HG03342 (cell line): ENCODE results near the gene C9orf43.
"Not testable (repeated sequence)": the region's sequence is repeated elsewhere in the genome, so short reads cannot be mapped to it uniquely, and the experiment has no call there.

Experiments used
- ATAC-seq: cut with Tn5 transposase; IDR thresholded peaks from one replicate; pipeline ENCODE4 v1.9.1; 2021; ENCODE audit warnings: mild to moderate bottlenecking, moderate library complexity; ENCODE audit not compliant: unreplicated experiment

The C9orf43 gene

DNA sequence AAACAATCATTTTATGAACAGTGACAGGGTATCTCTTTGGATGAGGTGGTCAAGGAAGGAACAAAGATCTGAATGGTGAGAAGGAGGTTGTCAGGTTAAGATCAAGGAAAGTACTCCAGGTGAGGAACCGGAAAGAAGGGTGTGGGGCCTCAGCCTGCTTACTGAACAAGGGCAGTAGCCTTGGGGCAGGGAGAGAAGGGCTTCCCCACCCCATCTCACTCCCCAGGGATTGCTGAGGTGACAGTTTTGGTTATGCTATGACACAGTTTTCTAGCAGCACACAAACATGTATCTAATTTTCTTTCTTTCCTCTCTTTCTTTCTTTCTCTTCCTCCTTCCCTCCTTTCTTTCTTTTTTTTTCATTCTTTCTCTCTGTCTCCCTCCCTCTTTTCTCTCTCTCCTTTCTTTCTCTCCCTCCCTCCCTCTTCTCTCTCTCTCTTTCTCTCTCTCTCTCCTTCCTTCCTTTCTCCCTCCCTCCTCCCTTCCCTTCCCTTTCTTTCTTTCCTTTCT is 29.6 kb upstream of the C9orf43 start:
- ATAC-seq = peak; percentile 74

DNA sequence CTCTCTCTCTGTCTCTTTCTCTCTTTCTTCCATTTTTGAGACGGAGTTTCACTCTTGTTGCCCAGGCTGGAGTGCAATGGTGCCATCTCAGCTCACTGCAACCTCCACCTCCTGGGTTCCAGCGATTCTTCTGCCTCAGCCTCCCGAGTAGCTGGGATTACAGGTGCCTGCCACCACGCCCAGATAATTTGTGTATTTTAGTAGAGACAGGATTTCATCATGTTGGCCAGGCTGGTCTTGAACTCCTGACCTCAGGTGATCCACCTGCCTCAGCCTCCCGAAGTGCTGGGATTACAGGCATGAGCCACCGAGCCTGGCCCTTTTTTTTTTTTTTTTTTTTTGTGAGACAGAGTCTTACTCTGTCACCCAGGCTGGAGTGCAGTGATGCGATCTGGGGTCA is 29.1 kb upstream of the C9orf43 start:
- not testable (repeated sequence) for ATAC-seq

DNA sequence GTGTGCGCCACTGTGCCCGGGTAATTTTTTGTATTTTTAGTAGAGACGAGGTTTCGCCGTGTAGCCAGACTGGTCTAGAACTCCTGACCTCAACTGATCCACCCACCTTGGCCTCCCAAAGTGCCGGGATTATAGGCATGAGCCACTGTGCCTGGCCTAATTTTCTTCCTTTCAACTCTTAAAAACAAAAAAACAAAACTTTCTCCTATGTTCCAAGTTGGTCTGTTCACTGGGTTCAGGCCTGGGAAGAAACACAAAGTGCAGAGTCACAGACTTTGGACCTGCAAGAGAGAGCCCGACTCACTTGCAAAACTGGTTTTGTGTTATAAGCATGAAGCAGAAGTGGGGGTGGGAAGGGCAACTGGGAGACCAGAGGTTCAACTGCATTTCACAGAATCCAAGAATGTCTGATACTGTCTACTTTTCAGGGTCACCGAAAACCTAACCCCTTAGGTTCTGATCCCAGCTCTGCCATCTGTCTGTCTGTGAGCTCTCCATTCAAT is 28.6 kb upstream of the C9orf43 start:
- ATAC-seq = no peak

DNA sequence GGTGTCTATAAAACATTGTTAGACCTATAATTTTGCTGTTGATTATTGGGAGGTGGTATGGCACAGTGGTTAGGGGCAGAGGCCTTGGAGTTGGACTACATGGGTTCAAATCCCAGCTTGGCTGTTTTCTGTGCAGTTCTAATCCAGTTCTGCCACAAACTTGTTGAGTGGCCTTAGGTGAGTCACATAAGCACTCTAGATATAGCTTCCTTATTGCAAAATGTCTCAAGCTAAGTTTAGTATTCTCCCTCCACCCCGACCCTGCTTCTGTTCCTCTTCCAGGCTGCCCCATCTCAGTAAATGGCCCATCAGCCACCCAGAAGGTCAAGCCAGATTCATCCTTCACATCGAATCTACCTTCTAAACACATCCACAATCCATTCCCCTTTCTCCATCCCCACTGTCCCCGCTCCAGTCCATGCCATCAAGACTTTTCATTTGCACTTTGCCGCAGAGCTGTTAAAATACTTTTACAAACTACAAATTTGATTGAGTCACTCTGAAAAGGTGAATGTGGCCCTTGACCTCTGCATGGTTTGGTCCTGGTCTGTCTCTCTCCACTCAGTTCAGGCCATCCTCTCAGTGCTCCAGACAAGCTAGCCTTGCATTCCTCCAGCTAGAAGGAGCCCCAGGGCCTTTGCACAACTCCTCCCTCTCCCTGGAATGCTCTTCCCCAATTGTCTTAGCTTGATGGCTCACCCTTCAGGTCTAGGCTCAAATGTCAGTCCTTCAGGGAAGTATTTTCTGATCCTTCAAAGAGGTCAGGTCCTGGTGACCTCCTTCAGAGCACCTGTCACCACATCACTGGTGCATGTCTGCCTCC is 23.8 kb upstream of the C9orf43 start:
- ATAC-seq = no peak

DNA sequence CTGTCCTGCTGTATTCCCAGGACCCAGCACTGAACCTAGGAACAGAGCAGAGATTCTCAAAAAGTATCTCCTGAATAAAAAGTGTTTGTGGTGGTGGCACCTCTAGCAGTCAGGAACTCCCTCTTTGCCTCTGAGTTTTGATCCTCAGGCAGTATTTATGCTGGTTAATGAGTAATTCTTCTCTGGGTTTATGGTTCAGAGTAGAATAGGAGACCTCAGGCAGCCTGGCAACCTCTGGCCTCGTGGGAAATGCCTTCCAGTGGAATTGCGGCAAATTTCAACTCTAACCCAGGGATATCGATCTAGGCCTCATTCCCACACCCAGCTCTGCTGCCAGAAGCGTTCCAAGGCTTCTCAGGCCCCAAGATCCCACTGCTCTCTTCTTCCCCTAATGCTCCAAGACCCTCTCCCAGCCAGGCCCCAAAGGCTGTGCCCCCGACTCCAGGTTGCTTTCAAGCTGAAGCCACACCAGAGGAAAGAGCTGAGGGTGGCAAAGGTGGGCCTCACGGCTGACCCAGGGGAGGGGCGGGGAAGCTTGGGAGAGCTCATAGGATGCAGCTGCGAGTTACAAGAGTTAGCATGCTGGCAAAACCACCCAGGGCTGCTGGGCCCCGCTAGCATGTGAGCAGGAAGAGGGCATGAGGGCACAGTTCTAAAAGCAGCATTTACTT is 22.9 kb upstream of the C9orf43 start:
- ATAC-seq = no peak

DNA sequence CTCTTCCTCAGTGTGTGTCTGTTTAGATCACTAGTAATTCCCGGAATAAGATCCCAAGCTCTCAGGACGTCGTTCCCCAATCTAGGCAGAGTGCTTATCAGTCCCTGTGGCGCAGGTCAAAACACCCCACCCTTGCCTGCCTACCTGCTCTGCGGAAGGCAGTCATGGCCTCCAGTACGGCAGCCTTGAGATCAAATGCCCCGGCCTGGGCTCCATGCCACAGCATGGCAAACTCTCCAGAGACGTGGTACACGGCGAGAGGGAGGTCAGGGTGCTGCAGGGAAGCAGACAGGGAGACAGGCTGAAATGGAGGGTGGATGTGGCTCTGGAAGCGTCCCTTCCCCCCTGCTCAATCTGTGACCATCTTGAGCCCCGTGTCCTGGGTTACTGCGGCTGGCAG is 21.7 kb upstream of the C9orf43 start:
- no peak for ATAC-seq

DNA sequence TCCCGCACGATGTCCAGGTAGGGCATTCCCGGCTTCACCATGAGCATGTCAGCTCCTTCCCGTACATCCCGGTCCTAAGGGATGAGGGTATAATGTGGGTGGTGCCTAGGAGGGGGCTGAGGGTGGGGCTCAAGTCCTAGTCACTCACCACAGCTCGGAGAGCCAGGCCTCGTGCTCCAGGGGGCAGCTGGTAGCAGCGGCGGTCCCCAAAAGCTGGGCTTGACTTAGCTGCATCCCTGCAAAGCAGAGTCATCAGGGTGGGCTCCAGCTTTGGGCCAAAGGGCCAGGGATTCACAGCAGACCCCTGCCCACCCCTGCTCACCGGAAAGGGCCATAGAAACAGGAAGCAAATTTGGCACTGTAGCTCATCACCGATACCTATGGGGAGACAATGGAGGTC is 21.1 kb upstream of the C9orf43 start:
- no peak for ATAC-seq

DNA sequence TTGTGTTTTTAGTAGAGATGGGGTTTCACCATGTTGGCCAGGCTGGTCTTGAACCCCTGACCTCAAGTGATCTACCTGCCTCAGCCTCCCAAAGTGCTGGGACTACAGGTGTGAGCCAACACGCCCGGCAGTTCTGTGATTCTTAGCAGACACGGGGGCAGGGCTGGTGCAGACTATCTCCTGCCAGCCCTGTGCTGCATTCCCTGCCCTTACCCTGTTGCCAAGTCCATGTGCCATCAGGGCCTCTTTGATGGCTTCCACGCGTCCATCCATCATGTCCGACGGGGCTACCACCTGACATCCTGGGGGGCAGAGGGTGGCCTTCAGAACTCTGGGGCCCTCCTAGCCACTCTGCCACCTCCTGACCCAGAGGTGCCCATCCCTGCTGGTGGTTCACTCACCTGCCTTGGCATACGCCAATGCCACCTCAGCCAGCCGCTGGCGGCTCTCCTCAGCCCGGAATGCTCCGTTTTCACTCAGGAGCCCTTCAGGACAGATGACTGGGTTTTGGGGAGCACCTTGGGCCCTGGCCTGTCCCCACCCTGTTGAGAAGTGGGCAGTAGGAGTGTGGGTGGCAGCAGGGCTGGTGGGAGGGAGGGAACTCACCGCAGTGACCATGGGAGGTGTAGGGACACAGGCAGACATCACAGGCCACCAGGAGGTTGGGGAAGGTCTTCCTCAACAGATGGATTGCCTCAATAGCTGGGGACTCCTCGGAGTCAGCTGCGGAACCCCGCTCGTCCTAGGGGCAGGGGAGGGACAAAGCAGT is 20.2 kb upstream of the C9orf43 start:
- ATAC-seq = no peak

DNA sequence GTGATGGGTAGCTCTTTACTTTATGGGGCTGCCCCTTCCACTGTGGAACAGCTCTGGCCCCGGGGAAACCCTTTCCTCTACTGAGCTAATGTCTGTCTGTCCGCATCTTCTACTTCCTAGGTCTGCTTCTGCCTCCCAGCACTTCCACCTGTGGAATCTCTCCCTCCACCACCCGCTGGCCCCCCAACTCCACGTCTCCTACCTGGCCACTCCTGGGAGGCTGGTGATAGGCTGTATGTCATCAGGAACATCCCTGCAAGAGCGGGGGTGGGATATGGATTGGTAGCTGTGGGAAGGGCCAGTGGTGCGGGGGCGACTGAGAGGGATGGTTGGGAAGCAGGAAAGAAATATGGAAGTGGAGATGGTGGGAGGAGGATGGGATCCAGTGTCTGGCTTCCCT is 18.6 kb upstream of the C9orf43 start:
- no peak for ATAC-seq

DNA sequence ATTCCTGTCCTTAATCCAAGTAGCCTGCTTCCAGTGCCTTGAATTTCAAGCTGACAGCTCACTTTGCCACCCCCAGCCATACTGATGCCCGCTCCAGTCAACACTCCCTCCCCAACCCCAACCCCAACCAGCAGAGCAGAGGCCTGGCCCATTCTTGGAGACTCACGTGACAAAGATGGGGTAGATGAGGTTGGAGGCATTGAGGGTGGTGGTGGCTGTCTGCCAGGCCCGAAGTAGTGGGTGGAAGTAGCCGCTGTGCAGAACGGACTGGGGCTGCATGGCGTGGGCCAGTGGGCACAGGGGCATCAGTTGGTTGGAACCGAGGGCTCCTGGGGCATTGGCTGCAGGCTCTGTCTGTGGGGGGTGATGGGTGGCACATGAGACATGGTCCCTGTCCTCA is 17.3 kb upstream of the C9orf43 start:
- ATAC-seq = no peak

DNA sequence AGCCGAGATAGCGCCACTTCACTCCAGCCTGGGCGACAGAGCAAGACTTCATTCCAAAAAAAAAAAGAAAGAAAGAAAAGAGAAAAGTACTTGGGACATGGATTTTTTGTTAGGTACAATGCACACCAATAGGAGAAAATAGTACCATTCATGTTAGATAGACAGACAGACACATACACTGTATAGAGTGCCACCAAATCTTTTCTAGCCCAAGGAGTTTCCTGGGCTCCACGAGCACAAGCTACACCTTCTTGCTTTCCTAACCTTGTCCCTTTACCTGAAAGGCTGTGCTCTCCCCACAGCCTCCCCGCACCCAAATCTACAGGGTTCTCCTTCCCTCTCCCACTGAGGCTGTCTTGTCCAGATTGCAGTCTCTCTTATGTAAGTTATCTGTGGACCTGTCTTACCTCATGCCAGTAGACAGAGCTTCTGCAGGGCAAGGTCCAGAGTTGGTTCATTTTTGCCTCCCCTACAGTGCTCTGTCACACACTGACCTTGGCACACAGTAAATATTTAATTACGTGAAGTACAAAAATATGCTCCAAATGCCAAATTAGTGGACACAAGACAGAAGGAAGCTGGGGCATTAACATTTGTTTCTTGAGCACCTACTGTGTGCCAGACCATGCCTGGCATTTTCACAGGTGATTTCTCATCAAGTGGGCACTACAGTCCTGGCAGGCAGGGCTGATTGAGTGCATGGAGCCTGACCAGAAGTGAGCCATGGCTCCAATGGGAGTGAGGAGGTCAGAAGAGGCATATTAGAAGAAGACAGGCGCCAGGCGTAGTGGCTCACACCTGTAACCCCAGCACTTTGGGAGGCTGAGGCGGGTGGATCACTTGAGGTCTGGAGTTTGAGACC is 15.3 kb upstream of the C9orf43 start:
- ATAC-seq = no peak

DNA sequence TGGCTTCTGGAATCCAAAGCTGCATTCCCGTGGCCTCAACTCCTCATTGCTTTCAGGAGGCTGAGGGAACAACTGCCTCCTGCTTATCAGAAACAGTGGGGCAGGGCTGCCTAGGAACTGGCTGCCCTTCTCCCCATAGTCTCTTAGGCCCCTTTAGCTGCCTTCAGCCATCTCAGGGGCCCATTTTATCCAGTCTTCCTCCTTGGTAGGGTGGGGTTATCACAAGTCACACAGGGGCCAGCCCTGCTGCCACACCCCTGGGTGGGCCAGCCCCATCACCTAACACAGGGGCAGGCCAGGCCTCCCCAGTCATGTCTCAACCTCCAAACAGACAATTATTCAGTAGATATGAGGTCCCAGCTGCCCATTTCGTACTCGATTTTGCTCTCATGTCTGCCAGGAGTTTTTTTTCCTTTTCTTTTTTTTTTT is 13.3 kb upstream of the C9orf43 start:
- no peak for ATAC-seq

DNA sequence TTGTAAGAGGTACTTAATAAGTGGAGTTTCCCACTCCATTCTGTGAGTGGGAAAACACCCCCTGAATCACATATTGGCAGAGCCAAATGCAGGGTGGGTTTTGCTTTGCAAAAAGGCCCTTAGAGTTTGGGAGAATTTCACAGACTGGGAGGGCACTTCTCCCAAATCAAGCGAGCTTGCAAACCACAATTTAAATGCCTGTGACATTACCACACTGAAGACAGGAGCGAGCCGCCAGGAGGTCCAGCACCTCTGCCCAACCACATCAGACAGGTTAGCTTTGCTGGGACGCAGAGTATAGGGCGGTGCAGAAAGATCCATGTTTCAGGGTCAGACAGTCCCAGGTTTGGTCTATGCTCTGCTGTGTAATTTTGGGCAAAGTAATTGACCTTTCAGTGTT is 11.8 kb upstream of the C9orf43 start:
- ATAC-seq = no peak

DNA sequence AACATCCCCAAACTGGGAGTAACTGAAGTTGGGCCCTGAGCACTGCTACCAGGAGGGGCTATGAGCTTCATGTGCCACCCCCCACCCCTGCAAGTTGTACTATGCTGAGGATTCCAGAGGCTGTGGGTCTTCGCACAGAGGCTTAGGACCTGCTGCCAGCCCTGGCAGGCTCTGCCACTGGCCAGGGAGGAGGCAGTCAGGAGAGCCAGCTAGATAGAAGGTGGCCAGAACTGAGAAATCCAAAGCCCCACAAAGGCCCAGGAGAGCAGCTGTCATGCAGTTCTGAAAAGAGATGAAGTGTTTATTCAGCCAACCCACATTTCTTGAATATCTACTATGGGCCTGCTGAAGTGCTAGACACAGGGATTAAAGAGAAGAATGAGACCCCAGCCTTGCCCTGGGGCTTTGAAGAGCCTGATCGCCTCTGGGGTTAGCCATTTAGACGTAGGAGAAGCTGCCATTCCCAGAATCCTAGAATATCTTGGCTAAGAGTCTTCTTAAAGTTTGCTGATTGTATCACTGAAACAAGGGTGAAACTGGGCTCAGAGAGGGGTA is 10.8 kb upstream of the C9orf43 start:
- no peak for ATAC-seq

DNA sequence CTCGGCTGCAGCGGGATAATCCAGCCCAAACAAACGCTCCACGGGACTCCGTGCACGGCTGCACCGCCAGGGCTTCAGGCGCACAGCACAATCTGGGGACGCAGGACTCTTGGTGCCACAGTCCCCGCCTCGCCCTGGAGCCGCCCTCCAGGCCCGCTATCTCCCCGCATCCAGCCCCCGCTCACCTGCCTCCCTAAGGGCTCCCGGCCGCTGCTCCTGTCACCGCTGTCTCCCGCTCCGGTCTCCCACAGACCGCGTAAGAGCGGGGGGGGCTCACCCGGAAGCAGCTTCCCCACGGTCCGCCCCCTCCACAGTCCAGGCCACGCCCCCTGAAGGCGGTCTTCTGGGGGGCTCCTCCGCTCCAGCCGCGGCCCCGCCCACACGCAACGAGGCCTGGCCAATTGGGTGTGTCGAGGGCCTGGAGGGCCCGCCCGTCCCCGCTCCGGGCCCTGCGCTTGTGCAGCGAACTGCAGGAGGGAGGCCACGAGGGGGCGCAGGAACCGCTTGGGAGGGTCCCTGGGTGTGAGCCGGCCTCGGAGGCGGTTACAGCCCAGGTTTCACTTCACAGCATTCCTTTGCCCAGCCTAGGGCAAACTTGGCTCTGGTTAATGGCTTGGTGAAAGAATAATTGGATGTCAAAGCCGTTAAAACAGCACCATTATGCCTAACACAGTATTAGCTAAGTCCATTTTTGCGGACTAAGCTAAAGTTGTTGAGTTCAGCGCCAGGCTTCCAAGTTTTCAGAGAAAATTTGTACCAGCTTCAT is 9.3 kb upstream of the C9orf43 start, which contains the start of gene ALAD:
ALAD (minus strand) TSS at position 258 of the 766 bp plus-strand sequence. CDS start 7,725 bp downstream, outside the sequence.
- ATAC-seq = peak; percentile 98

DNA sequence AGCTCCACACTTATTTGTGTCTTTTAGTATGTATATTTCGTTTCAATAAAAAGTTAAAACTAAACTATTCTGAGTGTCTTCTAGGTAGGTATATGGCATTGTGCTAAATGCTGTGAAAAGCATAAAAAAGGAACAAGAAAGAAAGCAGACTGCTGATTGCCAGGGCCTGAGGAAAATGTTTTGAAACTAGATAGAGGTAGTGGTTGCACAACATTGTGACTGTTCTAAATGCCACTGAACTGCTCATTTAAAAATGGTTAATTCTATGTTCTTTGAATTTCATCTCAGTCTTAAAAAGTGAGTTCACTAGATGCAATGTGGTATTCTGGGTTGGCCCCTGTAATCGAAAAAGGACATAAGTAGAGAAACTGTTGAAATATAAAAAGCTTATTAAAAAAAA is 6.9 kb upstream of the C9orf43 start:
- no peak for ATAC-seq

DNA sequence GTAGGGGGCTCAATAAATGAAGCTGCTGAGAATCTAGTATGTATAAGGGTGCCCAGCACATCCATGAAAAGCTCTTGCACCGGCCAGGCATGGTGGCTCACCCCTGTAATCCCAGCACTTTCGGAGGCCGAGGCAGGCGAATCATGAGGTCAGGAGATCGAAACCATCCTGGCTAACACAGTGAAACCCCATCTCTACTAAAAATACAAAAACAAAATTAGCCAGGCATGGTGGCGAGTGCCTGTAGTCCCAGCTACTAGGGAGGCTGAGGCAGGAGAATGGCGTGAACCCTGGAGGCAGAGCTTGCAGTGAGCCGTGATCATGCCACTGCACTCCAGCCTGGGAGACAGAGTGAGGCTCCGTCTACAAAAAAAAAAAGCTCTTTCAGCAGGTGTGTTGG is 4.2 kb upstream of the C9orf43 start:
- not testable (repeated sequence) for ATAC-seq

DNA sequence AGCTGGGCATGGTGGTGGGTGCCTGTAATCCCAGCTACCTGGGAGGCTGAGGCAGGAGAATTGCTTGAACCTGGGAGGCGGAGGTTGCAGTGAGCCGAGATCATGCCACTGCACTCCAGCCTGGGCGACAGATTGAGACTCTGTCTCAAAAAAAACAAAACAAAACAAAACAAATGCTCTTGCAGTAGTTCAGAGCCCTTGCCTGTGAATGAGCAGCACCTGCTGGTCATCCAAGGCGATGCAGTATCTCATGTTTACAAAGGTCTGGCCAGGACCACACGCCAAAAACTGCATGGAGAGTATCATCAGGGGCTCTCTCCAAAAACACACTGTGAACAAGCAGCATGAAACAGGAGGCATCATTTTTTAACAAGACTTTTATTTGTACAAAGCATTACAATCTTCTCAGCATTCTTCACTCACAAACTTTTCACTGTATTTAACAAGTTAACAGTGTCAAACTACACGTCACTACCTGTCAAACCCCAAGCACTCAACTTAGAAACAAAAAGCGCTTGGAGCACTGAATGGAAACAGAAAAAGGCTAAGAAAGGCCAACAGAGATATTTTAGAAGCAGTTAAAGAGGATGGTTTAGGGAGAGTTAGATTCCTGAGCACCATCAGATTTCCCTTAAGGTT is 3.6 kb upstream of the C9orf43 start:
- ATAC-seq = peak; percentile 38

DNA sequence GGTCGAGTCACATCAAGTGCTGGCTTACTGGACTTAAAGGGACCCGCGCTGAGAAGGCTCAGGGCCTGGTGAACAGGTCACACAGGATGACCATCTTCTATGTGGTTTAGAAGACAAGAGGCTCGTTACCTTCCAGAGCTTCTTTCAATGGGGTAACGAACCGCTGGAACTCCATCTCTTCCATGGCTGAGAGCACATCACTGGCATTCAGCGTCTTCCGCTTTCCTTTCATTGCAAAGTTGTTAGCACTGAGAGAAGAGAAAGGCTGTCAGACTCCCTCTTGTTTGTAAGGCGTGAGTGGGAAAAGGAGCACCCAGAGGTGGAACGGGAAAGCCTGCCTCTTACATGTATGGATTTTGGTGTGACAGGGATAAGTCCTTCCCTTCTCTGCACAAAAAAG is 1.1 kb upstream of the C9orf43 start:
- ATAC-seq = no peak
